ENCODE data around the gene AP3M1.
A peak's percentile ranks its signal among the peaks of the same experiment; 100 is the strongest.

Gene AP3M1

DNA sequence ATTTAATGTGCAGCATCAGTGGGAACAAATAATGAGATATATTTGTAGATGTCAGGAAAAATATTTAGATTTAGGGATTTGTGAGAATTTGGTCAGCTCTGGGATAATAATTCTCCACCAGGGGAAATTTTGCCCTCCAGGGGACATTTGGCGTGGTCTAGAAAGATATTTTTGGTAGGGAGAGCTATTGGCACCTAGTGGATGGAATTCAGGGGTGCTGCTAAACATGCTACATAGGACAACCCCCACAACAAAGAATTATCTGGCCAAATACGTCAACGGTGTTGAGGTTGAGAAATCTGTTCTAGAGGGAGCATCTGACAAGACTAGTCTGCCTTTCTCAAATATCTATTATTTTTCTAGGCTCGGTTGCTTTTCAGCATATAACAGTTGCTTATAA, 2.5 kb upstream of the AP3M1 start:
- CTCF ChIA-PET: interaction anchor here (0.6 to 1.5 kb wide), 5 partner anchors 12 to 61 kb away, joined by 3 read pairs; no protein-coding TSS in a partner anchor
- Histone ChIP-seq H3K9me3 (ENCODE audit: control insufficient read depth, insufficient read depth, low read depth, low read length) (no peaks in the 10 kb centered on the region), H3K36me3 (ENCODE audit: control insufficient read depth in 2 of 2, insufficient read depth in 1 of 2, low read length in 2 of 2) (peaks cover 2 to 4% of the 10 kb centered on the region in 2 experiments; a peak in 2 of 3 replicates), H3K4me1 (ENCODE audit: control insufficient read depth, insufficient read depth, low read length) (peaks cover 8% of the 10 kb centered on the region; the same call in 1 of the 2 replicates), H3K4me3 (ENCODE audit: low read depth, low read length) (no peak overlapping the region), H3K27ac (ENCODE audit: extremely low read depth, low read depth, low read length) (no peak overlapping the region)
- POLR2A ChIA-PET: no interaction called here
- TF ChIP-seq, protein P1, sequence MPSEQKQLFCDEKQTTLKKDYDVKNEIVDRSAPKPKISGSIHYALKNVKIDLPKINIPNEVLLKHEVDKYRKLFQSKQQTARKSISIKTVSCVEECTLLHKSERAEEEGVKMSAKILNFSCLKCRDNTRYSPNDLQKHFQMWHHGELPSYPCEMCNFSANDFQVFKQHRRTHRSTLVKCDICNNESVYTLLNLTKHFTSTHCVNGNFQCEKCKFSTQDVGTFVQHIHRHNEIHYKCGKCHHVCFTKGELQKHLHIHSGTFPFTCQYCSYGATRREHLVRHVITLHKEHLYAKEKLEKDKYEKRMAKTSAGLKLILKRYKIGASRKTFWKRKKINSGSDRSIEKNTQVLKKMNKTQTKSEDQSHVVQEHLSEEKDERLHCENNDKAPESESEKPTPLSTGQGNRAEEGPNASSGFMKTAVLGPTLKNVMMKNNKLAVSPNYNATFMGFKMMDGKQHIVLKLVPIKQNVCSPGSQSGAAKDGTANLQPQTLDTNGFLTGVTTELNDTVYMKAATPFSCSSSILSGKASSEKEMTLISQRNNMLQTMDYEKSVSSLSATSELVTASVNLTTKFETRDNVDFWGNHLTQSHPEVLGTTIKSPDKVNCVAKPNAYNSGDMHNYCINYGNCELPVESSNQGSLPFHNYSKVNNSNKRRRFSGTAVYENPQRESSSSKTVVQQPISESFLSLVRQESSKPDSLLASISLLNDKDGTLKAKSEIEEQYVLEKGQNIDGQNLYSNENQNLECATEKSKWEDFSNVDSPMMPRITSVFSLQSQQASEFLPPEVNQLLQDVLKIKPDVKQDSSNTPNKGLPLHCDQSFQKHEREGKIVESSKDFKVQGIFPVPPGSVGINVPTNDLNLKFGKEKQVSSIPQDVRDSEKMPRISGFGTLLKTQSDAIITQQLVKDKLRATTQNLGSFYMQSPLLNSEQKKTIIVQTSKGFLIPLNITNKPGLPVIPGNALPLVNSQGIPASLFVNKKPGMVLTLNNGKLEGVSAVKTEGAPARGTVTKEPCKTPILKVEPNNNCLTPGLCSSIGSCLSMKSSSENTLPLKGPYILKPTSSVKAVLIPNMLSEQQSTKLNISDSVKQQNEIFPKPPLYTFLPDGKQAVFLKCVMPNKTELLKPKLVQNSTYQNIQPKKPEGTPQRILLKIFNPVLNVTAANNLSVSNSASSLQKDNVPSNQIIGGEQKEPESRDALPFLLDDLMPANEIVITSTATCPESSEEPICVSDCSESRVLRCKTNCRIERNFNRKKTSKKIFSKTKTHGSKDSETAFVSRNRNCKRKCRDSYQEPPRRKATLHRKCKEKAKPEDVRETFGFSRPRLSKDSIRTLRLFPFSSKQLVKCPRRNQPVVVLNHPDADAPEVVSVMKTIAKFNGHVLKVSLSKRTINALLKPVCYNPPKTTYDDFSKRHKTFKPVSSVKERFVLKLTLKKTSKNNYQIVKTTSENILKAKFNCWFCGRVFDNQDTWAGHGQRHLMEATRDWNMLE (tag by site-specific recombination; conservative IDR thresholded peaks at IDR 0.05; ENCODE audit: low read depth): no peak
- no peak for TF ChIP-seq ZBTB17 (tag by site-specific recombination; IDR thresholded peaks at IDR 0.05)
- TF ChIP-seq ZNF302 (tag by site-specific recombination; IDR thresholded peaks at IDR 0.05; ENCODE audit: low read depth): no peak
- TF ChIP-seq, protein P2, sequence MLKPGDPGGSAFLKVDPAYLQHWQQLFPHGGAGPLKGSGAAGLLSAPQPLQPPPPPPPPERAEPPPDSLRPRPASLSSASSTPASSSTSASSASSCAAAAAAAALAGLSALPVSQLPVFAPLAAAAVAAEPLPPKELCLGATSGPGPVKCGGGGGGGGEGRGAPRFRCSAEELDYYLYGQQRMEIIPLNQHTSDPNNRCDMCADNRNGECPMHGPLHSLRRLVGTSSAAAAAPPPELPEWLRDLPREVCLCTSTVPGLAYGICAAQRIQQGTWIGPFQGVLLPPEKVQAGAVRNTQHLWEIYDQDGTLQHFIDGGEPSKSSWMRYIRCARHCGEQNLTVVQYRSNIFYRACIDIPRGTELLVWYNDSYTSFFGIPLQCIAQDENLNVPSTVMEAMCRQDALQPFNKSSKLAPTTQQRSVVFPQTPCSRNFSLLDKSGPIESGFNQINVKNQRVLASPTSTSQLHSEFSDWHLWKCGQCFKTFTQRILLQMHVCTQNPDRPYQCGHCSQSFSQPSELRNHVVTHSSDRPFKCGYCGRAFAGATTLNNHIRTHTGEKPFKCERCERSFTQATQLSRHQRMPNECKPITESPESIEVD (tag by site-specific recombination; IDR thresholded peaks at IDR 0.05): no peak
- TF ChIP-seq ZFHX2 (tag by site-specific recombination; conservative IDR thresholded peaks at IDR 0.05): no peak
- TF ChIP-seq, protein P3, sequence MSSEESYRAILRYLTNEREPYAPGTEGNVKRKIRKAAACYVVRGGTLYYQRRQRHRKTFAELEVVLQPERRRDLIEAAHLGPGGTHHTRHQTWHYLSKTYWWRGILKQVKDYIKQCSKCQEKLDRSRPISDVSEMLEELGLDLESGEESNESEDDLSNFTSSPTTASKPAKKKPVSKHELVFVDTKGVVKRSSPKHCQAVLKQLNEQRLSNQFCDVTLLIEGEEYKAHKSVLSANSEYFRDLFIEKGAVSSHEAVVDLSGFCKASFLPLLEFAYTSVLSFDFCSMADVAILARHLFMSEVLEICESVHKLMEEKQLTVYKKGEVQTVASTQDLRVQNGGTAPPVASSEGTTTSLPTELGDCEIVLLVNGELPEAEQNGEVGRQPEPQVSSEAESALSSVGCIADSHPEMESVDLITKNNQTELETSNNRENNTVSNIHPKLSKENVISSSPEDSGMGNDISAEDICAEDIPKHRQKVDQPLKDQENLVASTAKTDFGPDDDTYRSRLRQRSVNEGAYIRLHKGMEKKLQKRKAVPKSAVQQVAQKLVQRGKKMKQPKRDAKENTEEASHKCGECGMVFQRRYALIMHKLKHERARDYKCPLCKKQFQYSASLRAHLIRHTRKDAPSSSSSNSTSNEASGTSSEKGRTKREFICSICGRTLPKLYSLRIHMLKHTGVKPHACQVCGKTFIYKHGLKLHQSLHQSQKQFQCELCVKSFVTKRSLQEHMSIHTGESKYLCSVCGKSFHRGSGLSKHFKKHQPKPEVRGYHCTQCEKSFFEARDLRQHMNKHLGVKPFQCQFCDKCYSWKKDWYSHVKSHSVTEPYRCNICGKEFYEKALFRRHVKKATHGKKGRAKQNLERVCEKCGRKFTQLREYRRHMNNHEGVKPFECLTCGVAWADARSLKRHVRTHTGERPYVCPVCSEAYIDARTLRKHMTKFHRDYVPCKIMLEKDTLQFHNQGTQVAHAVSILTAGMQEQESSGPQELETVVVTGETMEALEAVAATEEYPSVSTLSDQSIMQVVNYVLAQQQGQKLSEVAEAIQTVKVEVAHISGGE (tag by site-specific recombination; conservative IDR thresholded peaks at IDR 0.05; ENCODE audit: low read depth): no peak
- TF ChIP-seq SP3 (tag by site-specific recombination; IDR thresholded peaks at IDR 0.05): no peak
- no peak for TF ChIP-seq SP7 (tag by site-specific recombination; IDR thresholded peaks at IDR 0.05)
- TF ChIP-seq ZNF391 (tag by site-specific recombination; IDR thresholded peaks at IDR 0.05; ENCODE audit: borderline replicate concordance, low read depth): no peak
- TF ChIP-seq ZNF311 (tag by site-specific recombination; IDR thresholded peaks at IDR 0.05; ENCODE audit: borderline replicate concordance): no peak
- peak; percentile 47 for TF ChIP-seq GLIS1 (tag by site-specific recombination; IDR thresholded peaks at IDR 0.05)
- TF ChIP-seq, protein P4, sequence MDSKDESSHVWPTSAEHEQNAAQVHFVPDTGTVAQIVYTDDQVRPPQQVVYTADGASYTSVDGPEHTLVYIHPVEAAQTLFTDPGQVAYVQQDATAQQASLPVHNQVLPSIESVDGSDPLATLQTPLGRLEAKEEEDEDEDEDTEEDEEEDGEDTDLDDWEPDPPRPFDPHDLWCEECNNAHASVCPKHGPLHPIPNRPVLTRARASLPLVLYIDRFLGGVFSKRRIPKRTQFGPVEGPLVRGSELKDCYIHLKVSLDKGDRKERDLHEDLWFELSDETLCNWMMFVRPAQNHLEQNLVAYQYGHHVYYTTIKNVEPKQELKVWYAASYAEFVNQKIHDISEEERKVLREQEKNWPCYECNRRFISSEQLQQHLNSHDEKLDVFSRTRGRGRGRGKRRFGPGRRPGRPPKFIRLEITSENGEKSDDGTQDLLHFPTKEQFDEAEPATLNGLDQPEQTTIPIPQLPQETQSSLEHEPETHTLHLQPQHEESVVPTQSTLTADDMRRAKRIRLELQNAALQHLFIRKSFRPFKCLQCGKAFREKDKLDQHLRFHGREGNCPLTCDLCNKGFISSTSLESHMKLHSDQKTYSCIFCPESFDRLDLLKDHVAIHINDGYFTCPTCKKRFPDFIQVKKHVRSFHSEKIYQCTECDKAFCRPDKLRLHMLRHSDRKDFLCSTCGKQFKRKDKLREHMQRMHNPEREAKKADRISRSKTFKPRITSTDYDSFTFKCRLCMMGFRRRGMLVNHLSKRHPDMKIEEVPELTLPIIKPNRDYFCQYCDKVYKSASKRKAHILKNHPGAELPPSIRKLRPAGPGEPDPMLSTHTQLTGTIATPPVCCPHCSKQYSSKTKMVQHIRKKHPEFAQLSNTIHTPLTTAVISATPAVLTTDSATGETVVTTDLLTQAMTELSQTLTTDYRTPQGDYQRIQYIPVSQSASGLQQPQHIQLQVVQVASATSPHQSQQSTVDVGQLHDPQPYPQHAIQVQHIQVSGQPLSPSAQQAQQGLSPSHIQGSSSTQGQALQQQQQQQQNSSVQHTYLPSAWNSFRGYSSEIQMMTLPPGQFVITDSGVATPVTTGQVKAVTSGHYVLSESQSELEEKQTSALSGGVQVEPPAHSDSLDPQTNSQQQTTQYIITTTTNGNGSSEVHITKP (tag by site-specific recombination; IDR thresholded peaks at IDR 0.05): peak; percentile 69
- TF ChIP-seq, protein P5, sequence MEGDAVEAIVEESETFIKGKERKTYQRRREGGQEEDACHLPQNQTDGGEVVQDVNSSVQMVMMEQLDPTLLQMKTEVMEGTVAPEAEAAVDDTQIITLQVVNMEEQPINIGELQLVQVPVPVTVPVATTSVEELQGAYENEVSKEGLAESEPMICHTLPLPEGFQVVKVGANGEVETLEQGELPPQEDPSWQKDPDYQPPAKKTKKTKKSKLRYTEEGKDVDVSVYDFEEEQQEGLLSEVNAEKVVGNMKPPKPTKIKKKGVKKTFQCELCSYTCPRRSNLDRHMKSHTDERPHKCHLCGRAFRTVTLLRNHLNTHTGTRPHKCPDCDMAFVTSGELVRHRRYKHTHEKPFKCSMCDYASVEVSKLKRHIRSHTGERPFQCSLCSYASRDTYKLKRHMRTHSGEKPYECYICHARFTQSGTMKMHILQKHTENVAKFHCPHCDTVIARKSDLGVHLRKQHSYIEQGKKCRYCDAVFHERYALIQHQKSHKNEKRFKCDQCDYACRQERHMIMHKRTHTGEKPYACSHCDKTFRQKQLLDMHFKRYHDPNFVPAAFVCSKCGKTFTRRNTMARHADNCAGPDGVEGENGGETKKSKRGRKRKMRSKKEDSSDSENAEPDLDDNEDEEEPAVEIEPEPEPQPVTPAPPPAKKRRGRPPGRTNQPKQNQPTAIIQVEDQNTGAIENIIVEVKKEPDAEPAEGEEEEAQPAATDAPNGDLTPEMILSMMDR (tag by site-specific recombination; IDR thresholded peaks at IDR 0.05): peak; percentile 81
- no peak for TF ChIP-seq ZNF548 (tag by site-specific recombination; IDR thresholded peaks at IDR 0.05)
